ENCODE measurements around the gene BTG2.

Gene BTG2

DNA sequence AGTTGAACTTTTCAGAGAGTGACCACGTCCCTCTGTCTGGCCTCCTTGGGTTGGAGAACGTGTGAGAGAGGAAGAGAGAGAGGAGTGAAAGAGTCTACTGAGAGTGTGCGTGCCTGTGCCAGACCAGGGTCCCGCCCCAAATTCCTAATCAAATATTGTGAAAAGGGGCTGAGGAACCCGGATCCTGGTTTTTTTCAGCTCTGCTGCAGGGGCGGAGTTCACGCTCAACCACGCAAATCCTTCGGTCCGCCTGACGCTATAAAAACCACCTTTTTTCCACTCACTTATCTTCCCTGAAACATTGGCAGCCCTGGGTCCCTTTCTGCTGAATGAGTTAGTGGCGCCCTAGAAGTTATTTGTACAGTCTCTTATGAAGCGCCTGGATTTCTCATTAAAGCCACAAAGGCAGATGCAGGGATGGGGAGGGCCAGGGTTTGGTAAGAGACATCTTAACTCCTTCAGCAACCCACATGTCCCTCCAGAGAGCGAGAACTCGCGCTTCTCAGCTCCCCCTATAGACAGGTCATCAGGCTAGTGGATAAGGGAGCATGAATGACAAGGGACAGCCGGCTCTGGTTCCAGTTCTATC is 45.8 kb downstream of the BTG2 start, which contains the start of gene FMOD:
Gene FMOD (minus strand): TSS at position 86 of the 589 bp plus-strand sequence. CDS start 2,852 bp downstream, outside the sequence.
- DNase-seq: no peak
- intact Hi-C loops (cut with DNase I): no loop called here

DNA sequence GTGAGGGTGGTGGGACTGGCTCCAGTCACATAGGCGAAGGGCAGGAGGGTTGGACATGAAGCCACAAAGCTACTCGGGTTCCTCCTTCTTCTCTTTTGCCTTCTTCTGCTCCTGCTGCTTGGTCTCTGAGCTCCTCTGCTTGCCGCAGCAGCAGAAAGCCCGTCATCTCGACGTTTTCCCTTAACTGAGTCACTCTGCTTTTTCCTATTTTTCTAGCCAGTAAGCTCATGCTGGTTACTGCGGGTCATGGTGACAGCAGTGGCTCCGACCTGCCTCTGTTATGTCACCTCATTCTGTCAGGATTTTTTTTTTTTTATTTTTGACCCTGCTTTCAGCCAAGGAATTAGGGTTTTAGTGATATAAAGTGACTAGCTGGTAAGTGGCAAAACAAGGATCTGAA is 48.2 kb downstream of the BTG2 start:
- DNase-seq: no peak
- intact Hi-C loops (cut with DNase I): no loop called here

DNA sequence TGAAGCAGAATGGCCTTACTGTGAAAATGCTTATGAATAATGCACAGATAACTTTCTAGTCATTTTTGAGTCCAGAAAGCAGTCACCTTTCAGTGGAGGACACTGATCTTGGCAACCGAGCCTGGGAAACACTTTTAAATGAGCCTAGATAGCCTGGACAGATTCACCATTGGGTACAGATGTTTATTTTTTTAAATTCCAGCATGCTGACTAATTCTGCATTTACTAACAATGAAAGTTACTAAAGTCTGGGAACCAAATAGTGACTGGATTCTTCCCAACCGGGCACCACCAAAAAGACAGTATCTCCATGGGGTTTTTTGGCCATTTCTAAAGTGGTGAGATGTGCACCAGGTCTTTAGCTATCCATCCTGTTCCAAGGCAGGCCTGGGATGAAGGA is 48.9 kb downstream of the BTG2 start:
- intact Hi-C loops (cut with DNase I): no loop called here
- no peak for DNase-seq

DNA sequence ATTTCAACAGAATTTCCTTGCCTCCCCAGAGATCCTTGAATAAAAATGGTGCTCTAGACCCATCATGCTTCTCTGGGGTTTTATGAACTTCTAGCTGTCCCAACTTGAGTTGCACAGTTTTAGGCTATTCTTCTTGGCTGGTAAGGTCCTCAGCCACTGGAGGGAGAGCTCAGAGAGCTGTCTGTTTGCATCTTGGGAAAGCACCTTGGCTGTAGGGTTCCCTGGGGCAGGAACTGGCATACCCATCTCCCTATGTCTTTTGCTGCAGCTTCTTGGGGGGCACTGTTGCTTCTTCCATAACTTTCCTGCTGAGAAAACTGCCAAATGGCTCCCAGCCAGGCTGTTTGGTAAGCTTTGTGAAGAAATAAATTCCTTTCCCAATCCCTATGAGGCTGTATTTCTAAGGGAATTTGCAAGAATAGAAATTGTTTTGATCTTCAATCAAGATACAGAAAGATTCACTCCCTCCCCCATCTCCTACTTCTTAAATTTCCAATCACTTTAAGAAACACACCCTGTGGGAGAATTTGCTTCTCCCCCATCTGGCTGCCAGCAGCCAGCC is 53.8 kb downstream of the BTG2 start:
- DNase-seq: no peak
- intact Hi-C loops (cut with DNase I): no loop called here

Data from head of caudate nucleus (tissue), 42 donors.